ENCODE measurements around the gene GPR35.
"Not testable (repeated sequence)": the region's sequence is repeated elsewhere in the genome, so short reads cannot be mapped to it uniquely, and the experiment has no call there.

The GPR35 gene

DNA sequence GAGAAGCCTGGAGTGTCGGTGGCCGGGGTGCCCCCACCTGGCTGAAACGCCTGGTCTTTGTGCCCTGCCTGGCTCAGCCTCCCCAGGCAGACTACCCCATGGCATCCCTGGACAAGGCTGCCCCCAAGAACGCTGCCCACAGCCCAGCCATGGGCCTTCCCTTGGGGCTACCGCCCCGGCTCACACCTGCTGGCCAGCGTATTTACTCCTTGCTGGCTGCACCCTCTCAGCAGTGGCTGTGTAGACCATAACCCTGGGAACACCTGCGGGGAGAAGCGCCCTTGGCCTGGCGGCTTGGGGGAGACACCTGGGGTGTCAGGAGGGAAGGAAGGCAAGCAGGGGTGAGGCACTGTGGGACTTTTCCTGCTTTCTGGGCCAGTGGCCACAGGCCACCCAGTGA, 21.4 kb upstream of the GPR35 start:
- FAIRE-seq: no peak

DNA sequence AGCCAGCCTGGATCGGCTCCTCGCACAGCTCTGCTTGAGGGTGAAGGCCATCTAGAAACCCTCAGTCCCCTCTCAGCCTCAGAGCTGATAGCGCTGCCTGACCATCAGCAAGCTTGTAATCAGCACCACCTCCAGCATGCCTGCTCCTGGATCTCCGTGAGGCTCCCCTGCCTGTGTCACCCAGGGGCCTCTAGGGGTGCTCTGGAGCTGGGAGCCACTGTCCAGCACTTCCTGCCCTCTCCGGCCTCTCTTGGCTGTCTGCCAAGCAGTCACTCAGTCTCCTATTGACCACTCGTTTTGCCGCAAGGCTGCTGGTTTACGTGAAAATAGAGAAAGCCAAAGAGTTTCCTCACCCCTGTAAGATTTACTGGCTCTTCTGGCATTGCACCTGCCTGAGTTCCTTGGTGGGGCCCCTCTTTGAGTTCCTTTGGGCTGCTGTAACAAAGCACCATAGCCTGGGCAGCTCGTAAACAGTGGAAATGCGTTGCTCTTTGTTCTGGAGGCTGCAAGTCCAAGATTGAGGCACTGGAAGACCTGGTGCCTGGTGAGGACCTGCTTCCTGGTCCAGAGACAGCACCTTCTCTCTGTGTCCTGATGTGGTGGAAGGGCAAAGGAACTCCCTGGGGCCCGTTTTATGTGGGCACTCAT, 20.9 kb upstream of the GPR35 start:
- FAIRE-seq: no peak

DNA sequence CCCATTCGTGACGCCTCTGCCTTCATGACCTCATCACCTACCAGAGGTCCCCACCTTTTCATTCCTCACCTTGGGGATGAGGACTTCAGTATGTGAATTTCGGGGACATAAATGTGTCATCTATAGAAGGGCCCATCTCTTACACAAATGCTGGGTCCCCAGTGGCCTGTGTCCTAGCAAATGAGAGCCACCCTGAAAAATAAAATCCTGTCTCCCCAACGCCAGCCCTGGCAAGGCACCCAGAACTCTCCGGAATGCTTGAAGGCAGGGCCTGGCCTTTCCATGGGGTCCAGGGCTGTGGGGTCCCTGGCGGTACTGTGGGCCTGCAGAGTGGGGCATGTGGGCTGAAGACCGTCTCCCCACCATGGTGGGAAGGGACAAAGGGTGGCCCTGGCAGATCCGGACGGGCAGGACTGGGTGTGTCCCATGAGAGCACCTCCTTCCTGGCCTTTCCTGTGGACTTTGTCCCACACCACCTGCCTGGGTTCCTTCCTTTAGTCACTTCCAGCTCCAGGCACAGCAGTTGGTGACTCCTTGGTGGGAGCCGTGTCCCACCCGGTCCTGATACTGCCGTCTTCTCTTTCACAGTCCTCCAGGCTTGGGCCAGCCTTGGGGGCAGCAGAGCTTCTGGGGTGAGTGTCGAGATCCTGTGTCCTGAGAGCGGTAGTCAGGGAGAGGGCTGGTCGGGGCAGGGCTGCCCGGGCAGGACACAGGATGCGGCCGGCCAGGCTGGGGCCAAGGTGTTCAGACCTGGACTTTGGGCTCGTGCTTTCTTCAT, 20.2 kb upstream of the GPR35 start:
- FAIRE-seq: no peak

DNA sequence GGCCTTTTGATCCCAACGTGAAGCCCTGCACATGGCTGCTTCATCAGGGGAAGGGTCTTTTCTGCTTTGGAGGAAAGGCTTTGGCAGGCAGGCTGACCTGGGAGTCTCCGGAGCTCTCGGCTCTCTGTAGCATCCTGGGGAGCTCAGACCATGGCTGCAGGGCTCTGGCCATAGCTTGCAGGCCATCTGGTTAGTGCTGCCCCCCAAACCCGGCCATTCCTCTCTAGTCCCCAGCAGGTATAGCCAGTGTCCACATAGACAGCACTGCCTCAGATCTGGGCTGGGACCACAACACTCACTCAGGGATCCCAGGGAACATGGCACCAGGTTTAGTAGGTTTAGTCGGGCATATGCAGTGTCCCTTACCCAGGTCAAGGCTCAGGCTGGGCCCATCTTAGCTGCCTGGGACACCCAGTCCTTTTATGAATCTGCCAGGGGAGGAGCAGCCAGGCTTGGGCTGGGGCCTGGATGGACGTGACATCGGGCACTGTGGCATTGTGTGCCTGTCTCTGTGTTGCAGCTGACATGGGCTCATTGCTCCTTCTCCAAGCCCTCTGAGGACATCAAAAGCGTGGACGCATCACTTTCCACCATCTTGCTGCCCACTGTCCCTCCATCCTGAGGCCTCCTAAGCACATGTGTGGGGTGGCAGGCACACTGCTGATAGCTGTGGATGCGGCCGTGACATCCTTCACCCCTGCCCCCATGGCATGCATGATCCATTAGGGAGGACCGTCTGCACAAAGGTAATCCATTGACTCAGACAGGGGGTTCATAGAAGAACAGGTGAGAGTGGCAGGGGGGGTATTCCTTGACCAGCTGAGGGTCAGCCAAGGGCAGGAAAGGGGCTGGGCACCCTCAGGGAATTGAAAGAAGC, 19.2 kb upstream of the GPR35 start:
- no peak for FAIRE-seq

DNA sequence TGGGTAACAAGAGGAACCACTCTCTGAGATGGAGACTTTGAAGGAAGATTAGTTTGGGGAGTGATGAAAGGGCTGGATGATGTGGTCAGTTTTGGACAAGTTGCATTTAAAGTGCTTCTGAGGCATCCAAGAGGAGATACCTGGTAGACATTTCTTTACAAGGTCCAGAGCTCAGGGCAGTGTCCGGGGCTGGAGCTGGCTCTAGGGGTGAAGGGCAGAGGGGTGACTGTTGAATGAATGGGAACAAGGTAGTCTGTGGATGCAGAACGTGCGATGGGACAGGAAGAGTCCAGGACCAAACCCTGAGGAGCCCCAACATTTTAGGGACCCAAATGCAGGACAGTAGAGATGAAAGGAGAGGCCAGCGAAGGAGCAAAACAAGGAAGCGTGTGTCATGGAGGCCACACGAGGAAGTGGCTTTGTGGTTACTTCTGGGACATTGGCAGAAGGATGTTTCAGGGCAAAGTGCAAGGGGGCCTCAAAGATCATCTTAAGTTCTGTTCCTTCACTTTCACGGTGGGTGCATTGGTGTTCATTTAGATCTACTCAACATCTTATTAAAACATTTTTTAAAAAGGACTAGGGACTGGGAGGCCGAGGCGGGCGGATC, 13.6 kb upstream of the GPR35 start:
- FAIRE-seq: no peak

DNA sequence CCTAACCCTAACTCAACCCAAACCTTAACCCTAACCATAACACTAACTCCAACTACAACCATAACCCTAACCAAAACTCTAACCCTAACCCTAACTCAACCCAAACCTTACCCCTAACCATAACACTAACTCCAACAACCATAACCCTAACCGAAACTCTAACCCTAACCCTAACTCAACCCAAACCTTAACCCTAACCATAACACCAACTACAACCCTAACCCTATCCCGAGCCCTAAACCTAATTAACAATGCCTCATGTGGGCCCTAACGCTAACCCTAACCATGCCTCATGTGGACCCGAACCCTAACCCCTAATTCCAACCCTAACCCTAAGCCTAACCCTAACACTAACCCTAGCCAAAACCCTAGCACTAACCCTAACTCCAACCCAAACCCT, 11.5 kb upstream of the GPR35 start:
- no peak for FAIRE-seq

DNA sequence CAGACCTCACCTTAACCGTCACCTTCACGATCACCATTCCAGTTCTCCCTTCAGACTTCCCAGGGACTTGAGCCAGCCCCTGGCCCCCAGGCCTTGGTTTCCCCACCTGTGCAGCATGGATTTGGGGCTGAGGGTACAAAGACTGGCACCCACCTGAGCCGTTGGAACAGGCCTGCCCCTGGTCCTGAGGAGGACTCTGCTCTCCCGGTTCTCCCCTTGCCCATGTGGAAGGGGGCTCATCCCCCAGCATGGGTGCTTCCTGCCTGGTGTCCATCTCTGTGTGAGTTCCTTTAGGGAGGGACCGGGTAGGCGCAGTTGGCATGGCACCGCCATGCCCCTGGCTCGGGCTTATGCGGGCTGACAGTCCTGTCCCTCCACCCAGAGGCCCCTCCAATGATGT, 10.9 kb upstream of the GPR35 start:
- FAIRE-seq: no peak

DNA sequence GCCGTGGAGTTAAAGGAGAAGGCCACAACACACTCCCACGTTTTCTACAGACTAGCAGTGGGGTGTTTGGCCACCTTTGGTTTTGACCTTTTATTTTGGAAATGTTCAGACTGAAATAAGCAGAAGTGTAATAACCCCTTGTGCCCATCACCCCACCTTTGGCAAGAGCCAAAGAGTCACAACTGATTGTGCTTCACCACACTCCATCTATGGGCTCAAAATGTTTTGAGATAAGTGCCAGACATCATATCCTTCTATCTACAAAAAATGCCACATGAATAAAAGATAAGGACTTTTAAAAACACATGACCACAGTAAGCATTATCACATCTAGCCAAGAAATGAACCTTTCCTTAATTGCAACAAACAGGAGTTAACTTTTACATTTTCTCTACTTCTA, 9.9 kb upstream of the GPR35 start:
- FAIRE-seq: no peak

DNA sequence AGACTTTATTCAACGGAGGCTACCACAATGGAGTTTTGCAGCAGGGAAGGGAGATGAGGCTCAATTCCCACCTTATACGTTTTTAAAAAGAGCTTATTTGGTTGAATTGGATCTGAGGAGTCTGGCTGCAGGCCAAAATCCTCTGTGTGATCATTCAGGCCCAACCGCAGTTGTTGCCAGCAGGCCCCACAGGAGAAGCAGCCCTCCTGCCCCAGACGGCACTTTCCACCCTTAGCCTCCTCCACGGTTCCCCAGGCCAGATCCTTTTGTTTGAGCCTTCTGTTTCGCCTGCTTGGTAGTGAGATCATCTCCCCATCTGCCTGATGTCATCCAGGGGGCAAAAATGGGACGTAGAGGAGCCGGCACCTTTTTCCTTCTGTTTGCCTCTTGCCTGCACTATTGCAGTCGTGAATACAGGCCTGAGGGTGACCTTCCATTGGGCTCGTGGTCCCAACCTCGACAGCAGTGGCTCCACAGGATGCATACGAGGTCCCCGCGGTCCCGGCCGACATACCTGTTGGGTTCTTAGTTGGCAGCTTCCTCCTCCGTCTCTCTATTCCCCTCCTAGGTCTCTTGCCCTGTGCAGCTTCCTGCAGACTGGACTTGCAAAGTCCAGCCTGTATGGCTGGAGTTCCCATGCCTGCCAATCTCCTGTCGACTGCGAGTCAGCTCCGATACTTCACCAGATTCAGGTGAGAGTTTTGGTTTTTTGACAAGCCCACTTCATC, 9.3 kb upstream of the GPR35 start:
- FAIRE-seq: no peak

DNA sequence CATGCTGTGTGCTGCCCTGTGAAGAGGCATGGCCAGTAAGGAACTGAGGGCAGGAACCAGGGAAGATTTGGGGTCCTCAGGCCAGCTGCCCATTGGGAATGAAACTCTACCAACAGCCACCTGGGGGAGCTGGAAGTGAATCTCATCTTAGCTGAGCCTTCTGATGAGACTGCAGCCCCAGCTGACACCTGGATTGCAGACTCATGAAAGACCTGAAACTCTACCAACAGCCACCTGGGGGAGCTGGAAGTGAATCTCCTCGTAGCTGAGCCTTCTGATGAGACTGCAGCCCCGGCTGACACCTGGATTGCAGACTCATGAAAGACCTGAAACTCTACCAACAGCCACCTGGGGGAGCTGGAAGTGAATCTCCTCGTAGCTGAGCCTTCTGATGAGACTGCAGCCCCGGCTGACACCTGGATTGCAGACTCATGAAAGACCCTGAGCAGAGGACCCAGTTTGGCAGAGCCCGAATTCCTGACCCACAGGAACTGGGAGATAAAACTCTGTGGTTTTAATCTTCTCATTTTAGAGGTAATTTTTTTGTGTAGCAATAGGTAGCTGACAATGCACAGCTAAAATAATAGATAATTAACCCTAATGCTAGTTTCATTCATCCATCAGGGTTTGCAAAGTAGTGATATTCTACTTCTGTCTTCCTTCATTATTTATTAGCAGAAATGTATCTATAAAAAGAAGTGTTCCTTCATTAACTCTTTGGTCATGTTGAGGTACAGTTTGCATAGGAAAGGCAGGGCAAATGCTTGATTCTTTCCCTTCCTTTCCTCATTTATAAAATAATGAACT, 8.2 kb upstream of the GPR35 start:
- FAIRE-seq: not testable (repeated sequence)

DNA sequence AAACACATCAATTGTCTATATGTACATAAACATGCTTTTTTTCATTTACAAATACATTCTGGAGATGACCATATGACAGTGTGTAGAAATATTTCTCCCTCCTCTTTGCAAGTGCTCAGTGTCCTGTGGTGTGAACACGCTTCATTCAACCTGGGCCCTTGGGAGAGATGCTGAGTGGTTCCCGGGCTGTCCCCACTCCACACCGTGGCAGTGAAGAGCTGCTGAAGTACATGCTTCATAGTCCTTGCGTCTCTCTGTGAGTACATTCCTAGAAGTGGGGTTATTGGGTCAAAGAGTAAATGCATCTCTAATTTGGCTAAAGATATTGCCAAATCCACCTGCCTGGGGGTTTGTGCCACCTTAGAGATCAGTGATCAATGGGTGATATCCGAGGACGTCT, 6.5 kb upstream of the GPR35 start:
- no peak for FAIRE-seq

DNA sequence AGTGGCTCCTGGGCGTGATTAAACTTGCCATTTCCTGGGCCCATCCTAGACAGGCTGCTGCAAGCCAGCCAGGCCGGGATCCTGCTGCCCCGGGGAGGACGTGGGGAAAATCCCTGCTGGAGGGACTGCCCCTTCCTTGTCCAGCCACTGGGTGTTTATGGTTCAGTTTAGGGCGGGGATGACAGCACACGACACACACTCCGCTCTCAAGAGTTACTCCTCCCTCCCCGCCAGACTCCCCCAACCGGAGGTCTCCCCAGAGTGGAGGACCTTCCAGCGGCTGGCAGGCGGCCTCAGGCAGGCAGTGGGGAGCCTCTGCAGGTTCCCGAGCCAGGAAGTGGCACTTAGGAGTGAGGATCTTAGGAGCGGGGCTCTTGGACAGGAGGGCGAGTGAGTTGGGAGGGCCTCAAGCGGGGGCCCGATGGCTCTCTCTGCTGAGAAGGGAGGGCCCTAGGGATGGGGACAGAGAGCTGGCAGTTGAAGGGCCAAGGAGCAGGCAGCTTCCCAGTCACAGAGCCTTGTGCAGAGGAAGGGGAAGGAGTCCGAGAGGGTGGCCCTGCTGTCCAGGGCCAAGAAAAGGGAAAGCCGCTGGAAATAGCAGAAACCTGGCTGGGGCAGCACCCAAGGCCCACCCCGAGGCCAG, 5.7 kb upstream of the GPR35 start:
- no peak for FAIRE-seq

DNA sequence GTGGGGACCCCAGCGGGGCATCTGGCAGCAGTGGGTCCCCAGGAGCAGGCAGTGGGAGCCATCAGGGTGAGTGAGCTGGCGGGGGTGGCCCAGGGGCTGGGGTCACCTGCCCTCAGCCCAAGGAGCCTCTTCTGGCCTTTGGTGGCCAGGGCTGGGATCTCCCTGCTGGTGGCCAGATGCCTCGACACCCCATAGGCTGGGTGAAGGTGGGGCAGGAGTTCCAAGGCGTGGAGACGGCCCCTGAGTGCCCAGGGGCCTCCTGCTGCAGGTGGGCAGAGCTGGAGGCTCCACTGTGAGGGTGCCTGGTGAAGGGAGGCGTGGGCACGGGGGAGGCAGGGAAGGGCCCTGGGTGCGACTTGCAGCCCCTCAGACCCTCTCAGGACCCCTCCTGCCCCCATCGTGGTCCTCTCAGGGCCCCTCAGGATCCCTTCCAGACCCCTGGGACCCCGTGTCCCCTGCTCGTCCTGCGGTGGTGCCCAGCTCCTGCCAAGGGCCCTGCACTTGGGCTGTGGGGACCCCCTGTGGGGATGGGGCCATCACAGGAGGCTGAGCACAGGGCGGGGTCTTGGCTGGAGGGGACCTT, 5.0 kb upstream of the GPR35 start:
- no peak for FAIRE-seq

DNA sequence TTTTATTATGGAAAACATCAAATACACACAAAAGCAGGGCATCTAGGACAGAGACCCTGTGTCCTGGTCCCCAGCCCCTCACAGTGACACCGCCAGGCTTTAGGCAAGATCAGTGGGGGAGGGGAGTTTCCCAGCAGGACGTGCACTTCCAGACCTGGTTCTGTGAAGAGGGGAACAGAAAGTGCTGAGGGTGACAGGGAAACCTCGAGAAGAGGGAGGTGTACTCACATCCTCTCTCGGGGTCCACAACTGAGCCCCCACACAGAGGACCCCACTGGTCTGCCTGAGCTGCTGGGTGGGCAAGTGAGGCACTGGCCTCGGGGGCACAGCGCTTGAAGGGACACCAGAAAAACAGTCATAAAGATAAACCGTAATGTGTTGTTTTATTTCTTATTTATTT, 4.4 kb upstream of the GPR35 start:
- FAIRE-seq: no peak

DNA sequence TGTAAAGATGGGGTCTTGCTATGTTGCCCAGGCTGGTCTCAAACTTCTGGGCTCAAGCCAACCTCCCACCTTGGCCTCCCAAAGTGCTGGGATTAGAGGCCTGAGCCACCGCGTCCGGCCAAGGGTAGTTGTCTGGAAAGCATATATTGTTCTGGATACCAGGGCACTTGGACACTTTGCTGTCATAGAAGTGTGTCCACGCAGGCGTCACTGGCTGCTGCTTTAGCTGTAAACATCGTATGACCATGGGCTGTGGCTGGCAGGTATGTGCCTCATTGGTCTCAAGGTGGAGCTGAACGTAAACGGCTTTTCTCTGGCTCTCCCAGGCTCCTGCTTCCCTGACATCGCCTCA, 3.2 kb upstream of the GPR35 start:
- FAIRE-seq: no peak

DNA sequence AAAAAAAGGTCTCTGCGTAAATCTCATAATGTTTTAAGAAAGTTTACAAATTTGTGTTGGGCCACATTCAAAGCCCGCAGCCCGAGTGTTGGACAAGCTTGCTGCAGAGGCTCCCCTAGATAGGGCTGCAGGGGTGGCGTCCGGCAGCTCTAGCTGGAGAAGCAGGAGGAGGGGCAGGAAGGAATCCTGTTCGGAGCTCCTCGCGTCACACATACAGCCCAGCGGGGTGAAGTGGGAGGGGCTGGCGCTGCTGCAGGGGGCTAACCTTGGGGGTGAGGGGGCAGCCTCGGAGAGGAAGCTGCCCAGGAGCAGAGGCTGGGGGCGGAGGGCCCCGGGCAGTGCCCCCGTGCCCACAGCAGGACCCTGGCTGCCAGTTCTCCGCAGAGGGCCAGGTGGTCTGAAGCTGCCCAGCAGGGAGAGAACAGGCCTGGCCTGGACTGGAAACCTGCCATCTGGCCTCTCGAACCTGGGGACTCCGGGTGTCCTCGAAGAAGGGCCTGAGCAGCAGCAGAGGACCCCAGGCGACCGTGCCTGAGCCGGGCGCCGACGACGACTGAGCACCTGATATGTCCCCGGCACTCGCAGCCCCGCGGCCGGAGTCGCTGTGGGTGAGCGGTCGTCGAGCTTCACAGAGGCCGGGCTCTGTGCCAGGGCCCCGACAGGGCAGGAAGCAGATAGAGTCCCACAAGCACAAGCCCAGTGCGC, 2.6 kb upstream of the GPR35 start:
- no peak for FAIRE-seq

DNA sequence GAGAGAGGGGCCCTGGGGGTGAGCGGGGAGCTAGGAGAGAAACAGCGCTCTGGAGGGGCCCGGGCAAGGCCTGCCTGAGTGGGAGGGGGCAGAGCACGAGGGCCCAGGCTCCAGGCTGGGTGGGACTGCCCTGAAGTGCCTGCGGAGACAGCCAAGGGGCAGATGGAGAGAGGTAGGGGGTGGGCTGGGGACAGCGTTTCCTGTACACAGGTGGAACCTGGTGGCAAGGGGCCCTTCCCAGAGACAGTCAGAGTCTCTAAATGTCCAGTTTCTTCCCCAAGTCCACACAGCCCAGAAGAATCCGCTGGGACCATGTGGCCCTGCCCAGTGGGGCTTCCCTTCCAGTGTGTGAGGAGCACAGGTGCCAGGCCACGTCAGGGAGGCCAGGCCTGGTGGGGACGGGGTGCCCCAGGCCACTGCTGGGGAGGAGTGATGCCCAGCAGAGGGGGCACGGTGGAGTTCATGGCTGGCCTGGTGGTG, 1.7 kb upstream of the GPR35 start:
- no peak for FAIRE-seq

DNA sequence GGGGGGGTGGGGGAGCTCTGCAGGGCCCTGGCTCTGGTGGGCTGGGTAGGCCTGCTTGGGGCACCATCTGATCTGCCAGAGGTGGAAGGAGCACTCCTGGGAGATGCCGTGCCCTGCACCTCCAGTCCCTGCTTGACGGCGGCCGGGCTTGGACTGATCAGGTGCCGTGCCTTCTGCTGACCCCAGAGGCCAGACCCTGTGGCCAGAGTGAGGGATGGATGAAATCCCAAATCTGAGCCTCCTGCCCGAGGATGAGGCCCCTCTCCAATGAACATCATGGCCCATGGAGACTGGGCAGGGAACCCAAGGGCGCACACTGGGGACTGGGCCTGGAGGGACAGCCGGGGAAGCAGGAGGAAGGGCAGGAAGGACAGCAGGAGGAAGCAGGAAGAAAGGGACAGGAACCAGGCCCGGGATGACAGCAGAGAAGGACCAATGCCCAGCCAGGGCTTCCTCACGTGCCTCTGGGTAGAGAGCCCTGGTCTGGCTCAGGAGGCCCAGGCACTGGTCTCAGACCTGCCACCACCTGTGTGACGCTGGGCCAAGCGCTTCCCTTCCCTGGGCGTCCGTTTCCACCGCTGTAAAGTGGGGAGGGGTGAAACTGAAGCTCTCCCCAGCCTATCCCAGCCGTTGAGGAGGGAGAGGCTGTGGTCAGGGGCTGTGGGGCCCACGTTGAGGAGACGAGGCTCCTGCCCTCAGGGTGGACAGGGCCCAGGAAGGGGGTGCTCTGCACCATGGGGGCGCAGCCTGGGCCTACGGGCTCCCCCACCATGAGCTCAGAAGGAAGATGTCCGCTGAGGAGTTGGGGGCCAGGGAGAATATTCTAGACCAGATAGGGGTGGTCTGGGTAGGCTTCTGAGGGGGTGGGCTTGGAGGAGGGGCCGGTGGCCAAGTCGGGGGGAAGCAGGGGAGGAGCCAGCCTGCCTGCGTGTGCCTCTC, 1.0 kb upstream of the GPR35 start:
- FAIRE-seq: no peak

All from endometrium (tissue), 2 donors.